ENCODE results near the gene LILRA6.
A peak's percentile ranks its signal among the peaks of the same experiment; 100 is the strongest.
"Not testable (repeated sequence)": the region's sequence is repeated elsewhere in the genome, so short reads cannot be mapped to it uniquely, and the experiment has no call there.

Gene LILRA6

DNA sequence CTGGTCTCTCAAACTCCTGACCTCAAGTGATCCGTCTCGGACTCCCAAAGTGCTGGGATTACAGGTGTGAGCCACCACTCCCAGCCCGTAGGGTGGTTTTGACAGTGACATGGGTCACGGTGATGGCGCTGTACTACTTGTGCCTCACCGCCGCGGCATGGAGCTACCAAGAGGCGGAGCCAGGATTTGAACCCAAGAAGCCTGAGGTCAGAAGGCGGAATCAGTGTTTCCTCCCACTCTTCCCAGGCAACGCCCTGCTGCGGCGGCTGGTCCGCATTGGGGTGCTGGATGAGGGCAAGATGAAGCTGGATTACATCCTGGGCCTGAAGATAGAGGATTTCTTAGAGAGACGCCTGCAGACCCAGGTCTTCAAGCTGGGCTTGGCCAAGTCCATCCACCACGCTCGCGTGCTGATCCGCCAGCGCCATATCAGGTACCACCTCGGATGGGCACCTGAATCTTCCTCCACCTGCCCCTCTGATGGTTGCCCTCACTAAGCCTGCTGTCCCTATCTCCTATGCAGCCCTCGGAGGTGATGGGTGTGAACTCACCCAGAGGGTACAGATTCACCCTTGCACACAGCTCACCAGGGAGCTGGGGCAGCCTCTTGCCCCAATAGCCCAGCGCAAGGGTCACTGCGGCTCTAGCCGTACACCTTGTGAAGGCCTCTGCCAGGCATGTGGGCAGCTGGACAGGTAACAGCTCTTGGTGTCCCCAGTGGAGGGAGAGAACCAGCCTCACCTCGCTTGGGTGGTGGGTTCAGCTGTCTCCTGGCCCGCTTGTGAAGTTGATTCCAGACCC, 36.4 kb downstream of the LILRA6 start:
- no peak for DNase-seq

GRCh38 chr19:54204767-54205468, 37.7 kb downstream of the LILRA6 start:
- DNase-seq, result no peak

DNA sequence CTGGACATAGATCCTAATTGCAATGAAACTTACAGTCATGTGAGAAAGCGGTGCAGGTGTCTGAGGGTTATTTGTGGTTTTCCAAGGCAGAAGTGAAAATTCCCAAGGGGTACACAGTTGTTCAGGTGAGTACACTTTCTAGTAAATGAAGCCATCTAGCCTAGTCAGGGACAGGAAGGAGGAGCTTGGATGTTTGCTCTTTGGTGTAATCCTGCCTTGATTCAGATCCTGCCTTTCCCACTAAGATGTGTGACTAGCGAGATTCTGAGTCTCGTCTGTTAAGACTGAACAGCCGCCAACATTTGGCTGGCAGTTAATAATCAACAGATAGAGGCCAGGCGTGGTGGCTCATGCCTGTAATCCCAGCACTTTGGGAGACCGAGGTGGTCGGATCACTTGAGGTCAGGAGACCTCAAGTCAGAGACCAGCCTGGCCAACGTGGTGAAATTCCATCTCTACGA, 39.4 kb downstream of the LILRA6 start:
- DNase-seq, result no peak

GRCh38 chr19:54201980-54202379, 40.6 kb downstream of the LILRA6 start:
- no peak for DNase-seq

DNA sequence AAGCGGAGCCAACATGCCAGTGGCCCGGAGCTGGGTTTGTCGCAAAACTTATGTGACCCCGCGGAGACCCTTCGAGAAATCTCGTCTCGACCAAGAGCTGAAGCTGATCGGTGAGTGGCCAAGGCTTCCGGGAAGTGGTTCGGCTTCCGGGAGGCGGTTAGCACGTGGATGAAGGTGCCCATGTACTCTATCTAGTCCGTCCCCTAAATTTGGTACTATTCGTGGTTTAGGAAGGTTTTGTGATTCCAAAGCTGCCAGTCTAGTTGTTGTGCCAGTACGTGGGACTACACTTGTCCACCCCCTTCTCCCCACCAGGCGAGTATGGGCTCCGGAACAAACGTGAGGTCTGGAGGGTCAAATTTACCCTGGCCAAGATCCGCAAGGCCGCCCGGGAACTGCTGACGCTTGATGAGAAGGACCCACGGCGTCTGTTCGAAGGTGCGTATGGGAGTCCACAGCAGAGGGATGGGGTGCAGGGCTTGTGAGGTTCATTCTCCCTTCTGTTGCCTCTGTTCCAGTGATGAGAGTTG, 41.4 kb downstream of the LILRA6 start:
- DNase-seq, result no peak

GRCh38 chr19:54199401-54199800, 43.2 kb downstream of the LILRA6 start:
- no peak for DNase-seq

DNA sequence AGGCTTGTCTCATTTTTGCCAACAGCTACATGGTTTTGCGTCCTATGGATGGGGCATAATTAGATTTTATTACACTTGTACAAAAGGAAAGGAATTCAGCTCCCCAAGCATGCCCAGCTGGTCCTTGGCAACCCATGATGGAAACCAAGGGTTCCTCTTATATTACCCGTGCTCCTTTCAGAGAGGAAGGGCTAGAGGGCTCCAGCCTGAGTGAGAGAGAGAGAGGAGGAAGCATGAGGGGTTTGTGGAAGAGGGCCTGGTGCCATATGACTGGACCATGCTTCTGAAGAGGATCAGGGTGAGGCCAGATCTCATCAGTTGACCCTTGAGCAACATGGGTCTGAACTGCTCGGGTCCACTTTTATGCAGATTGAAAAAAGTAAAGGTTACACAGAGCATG, 45.5 kb downstream of the LILRA6 start:
- no peak for DNase-seq

DNA sequence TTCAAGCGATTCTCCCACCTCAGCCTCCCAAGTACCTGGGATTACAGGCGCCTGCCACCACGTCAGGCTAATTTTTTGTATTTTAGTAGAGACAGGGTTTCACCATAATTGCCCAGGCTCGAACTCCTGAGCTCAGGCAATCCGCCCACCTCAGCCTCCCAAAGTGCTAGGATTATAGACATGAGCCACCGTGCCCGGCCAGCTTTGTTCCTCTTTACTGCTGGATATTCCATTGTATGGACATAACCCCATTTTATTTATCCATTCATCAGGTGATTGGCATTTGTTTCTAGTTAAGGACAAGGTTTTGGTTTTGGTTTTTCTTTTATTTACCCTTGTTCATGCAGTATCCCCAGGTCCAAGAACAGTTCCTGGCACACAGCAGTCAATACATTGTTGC, 46.1 kb downstream of the LILRA6 start:
- DNase-seq, result no peak

GRCh38 chr19:54194463-54194862, 48.1 kb downstream of the LILRA6 start:
- not testable (repeated sequence) for DNase-seq

- DNase-seq, result no peak
These were observed 49.6 kb downstream of the LILRA6 start for GRCh38 chr19:54193011-54193410.

DNA sequence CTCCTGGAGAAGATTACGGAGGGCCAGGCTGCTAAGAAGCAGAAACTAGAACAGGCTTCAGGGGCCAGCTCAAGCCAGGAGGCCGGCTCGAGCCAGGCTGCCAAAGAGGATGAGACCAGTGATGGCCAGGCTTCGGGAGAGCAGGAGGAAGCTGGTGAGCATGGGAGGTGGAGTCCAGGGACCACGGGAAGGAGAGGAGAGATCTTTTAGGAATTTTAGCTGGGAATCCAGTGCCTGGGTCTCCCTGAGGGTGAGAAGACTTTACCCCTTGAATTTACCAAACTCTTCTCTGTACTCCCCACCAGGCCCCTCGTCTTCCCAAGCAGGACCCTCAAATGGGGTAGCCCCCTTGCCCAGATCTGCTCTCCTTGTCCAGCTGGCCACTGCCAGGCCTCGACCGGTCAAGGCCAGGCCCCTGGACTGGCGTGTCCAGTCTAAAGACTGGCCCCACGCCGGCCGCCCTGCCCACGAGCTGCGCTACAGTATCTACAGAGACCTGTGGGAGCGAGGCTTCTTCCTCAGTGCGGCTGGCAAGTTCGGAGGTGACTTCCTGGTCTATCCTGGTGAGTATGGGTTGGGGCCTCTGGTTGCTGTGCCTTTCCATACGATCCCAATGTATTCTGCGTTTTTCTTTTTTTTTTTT, 50.7 kb downstream of the LILRA6 start:
- no peak for DNase-seq

DNA sequence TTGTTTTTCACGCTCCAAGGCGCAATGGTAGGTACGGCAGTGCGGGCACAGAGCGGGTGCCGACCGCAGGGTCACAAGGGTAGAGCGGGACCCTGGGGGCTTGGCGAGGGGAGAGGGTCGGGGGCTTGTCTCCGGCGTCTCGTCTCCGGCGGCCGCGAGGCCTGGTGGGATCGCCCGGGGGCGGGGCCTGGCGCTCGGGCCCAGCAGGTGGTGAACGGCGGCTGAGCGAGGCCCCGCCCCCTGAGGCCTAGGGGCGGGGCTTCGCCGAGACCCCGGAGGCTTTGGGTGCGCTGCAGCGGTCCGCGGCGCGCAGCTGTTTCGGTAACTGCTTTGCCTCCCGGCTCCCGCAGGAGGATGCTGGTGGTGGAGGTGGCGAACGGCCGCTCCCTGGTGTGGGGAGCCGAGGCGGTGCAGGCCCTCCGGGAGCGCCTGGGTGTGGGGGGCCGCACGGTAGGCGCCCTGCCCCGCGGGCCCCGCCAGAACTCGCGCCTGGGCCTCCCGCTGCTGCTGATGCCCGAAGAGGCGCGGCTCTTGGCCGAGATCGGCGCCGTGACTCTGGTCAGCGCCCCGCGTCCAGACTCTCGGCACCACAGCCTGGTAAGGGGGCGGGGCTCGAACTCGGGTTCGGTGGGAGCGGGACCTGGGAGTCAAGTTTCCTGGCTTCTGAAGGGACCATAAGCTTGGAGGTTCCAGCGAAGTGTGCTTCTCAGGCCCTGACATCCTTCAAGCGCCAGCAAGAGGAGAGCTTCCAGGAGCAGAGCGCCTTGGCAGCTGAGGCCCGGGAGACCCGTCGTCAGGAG, 51.4 kb downstream of the LILRA6 start, which contains the start of gene TSEN34:
TSEN34 (plus strand) TSS at position 298 of the 800 bp plus-strand sequence; CDS start at position 355, 57 bp downstream.
- peak; percentile 78 for DNase-seq

DNA sequence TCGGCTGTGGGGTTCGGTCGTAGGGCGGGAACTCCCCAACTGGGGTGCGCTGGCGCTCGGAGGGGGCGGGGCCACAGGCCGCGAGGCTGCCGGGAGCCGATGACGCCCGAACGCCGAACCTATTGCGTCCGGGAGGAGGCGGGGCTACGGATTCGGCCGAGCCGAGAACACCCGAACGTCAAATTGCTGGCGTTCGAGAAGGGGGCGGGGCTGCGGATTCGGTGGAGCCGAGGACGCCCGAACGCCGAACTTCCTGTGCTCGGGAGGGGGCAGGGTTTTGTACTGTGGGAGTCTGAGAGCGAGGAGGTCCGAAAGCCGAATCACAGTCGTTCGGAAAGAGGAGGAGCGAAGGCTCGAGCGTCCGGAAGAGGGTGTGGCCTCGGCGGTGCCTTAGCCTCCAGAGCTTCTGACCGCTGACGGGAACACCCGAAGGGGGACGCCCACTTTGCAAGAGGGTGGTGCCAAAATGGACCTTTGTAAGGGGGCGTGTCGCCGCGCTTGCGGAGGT, 52.0 kb downstream of the LILRA6 start:
- DNase-seq, result peak; percentile 99

GRCh38 chr19:54189735-54190502, 52.7 kb downstream of the LILRA6 start:
- DNase-seq, result peak; percentile 99

- DNase-seq, result no peak
These were observed 53.4 kb downstream of the LILRA6 start, which contains the start of gene MBOAT7 for GRCh38 chr19:54189145-54189734. TSS of gene MBOAT7 (minus strand) at chr19:54189580. CDS start at chr19:54188508, 1,072 bp downstream.

GRCh38 chr19:54188215-54188871, 54.2 kb downstream of the LILRA6 start:
- DNase-seq, result no peak

DNA sequence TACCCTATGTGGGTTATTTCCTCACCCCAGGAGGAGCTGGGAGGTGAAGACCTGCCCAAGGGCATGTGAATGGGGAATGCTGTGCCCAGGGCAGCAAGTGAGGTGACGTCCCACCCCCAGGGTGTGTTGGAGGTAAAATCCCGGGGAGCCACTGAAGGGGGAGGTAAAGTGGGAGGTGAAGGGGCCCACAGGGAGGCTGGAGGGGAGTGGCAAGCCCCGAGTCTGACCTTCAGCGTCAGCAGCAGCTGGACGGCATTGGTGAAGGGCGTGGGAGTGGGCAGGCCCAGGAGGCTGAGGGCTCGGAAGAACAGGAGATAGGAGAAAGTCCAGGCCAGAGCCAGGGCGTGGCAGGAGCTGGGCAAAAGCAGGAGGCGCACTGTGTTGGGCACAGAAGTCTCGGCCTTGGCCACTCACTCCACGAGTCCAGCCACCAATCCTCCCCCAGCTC, 55.6 kb downstream of the LILRA6 start:
- DNase-seq, result no peak

Measured in GOT3 (cell line).